HCEC 1CT (cell line): Measurements from ENCODE around the gene PLD3.
"Not testable (repeated sequence)": the region's sequence is repeated elsewhere in the genome, so short reads cannot be mapped to it uniquely, and the experiment has no call there.

ENCODE experiments used
- DNase-seq: peaks from one replicate; pipeline ENCODE4 v3.0.0-alpha.2; 2017

Gene PLD3

GRCh38 chr19:40333083-40333482, 15.4 kb upstream of the PLD3 start:
- DNase-seq: not testable (repeated sequence)

- no peak for DNase-seq
Observed at GRCh38 chr19:40335101-40335500, 13.4 kb upstream of the PLD3 start.

- no peak for DNase-seq
Observed at GRCh38 chr19:40335855-40336600, 12.5 kb upstream of the PLD3 start.

DNA sequence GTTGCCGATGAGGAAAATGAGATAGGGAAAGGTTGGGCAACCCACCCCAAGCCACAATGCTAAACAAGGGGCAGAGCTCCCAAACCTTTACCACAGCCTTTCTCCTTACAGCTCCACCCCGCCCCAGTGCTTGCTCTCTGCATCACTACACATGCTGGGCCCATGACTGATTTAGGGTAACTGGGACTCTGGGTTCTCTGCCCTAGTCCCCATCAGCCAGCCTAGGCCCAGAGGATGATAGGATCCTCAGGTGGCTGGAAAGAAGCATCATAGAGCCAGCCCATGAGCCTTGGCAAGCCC, 11.9 kb upstream of the PLD3 start:
- DNase-seq: no peak

DNA sequence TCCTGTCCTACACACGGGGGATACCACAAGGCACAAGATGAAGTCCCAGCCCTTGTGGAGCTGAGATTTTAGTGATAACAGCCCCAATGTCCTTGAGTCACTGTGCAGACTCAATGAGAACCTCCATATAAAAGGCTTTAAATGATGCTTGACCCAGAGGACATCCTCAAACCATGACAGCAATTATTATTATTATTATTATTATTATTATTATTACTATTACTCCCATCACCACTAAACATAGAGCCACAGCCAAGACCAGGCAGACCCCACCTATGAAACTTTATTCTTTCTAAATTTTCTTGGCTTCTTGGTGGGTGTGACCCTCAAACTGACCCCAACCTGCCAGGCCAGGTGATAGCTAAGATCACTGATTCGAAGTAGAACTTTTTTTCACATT, 11.4 kb upstream of the PLD3 start:
- no peak for DNase-seq

GRCh38 chr19:40337594-40337993, 10.9 kb upstream of the PLD3 start:
- DNase-seq: no peak

- DNase-seq: no peak
Observed at GRCh38 chr19:40339018-40339728, 9.3 kb upstream of the PLD3 start.

DNA sequence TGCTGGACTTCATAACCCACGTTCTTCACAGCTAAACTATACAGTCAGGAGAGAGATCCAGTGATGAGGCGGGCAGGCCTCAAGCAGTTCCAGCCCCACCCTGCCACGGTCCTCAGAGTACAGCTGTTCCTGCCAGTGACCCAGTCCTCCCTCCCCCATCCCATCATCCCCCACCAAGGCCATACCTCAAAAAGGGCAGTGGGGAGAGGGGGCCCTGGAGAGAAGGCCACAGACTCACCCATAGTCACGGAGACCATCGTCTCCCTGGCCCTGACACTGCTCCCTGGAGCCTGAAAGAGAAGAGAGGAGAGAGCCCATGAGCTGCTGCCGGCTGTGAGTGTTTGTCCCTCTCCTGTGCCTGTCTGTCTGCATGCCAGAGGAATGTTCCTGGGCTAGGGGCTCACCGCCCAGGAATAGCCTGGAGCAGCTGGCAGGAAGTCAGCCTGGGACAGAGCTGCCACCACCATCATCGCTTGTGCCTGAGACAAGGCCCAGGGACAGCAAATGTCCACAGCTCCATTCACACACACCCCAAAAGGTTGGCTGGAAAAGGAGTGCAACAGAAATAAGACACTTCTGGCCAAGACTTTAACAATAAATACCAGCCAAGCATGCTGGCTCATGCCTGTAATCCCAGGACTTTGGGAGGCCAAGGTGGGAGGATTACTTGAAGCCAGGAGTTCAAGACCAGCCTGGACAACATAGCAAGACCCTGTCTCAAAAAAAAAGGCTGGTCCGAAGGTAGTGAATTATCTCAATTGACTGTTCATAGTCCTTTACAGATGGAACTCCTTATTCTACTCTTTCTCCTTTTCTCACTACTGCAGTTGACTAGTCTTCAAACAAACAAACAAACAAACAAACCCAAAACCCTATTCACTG, 6.7 kb upstream of the PLD3 start:
- DNase-seq: no peak

GRCh38 chr19:40342644-40343311, 5.7 kb upstream of the PLD3 start:
- DNase-seq: no peak

DNA sequence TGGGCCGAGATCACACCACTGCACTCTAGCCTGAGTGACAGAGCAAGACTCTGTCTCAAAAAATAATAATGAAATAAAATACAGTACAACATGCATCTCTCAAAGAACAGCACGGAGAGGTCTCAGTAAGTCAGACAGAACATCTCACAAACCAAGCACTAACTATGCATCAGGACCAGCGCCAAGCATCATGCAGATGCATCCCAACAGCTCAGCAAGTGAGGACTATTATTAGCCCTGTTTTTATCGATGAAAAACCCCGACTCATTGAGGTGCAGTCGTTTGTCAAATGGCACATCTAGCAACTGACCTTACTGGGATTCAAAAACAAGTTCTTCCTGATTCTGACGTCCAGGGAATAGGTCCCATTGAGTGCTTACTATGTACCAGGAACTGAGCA, 4.1 kb upstream of the PLD3 start:
- DNase-seq: no peak

DNA sequence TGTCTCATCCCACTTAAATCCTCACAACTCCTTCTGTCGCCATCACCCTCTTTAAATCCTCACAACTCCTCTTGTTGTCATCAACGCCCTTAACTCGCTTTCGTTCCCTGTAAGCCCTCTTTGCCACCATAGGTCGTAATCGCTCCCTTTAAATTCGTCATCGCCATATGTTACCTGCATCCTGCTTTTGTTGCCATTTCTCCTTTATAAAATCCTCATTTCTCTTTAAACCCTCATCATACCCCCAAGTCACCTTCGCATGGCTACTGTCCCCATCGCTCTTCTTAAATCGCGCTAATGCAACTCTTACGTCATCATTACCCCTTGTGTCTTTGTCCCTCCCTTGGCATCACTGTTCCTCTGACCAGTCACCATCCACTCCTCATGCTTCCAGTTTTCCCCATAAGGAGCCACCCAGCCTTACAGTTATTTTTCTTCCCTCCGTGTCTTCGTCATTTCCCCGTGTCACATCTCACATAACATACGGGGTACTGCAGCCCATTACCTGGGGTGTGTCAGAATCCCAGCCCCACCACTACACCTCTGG, 539 bp downstream of the PLD3 start:
- peak; percentile 28 for DNase-seq

- DNase-seq: no peak
Observed at GRCh38 chr19:40355975-40356680, 7.6 kb downstream of the PLD3 start.

DNA sequence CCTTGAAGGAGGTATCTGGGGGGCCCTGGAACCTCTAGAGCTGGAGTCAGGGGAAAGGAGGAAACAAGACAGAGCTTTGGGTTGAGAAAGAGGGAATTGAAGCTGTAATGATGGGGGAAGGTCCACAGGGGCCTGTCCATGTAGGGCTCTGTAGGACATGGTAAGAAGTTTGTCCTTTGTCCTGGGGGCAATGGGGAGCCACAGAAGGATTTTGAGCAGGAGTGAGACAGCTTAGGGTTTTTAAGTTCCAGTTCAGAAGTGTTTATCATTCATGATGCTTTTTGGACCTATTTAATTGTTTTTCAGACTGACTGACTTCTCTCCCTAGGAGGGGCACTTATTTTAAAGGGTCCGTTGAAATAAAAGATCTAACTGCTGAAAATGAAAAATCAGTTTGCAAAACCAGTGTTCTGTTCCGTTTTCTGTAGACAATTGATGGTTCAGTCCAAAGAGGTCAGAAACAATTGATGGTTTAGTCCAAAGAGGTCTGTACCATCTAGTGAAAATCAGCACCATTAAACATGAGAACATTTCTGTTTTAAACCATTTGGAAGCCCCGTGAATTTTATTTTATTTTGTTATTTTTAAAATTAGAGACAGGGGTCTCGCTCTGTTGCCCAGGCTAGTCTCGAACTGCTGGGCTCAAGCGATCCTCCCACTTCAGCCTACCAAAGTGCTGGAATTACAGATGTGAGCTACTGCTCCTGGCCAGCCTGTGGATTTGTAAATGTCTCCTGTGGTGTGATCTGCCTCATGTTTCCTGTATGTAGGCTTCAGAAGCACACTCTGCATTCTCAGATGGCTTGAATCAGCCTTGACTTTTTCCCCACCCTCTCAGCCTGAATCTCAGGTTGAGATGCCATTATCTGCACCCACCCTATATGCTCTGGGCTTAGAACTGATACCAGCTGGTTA, 8.4 kb downstream of the PLD3 start:
- DNase-seq: no peak

GRCh38 chr19:40357640-40358039, 9.1 kb downstream of the PLD3 start:
- no peak for DNase-seq

DNA sequence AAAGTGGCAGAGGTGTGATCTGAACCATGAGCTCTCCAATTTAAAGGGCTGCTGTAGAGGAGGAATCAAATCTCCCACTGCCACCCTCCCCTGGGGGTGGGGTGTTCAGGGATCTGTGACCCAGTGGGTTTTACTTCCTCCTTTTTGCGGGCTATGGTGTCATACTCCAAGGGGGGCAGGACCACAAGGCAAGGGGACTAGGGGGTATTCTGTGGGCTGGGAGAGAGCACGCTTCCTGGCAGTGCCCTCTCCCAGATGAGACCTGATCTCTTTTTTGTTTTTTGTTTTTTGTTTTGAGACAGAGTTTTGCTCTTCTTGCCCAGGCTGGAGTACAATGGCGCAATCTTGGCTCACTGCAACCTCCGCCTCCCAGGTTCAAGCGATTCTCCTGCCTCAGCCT, 10.3 kb downstream of the PLD3 start:
- no peak for DNase-seq

DNA sequence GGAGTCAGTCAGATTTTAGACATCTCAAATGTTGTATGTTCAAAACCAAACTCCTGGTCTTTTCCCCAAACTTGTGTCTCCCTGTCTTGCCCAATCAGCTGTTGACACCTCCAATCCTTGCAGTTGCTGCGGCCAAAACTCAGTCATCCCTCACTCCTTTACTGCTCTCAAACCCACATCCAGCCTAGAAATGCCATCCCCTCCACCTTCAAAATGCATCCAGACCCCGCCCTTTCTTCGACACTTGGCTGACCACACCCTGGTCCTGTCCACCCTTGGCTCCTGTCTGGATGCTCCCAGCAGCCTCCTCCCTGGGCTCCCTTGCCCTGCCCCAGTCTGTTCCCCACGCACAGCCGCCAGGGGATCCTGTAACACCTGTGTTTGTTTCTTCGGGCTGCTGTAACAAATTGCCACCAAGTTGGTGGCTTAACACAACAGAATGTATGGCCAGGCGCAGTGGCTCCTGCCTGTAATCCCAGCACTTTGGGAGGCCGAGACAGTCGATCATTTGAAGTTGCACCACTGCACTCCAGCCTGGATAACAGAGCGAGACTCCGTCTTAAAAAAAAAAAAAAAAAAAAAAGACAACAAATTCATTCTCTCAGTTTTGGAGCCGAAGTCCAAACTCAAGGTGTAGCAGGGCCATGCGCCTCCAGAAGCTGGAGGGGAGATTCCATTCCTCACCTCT, 11.7 kb downstream of the PLD3 start:
- no peak for DNase-seq

DNA sequence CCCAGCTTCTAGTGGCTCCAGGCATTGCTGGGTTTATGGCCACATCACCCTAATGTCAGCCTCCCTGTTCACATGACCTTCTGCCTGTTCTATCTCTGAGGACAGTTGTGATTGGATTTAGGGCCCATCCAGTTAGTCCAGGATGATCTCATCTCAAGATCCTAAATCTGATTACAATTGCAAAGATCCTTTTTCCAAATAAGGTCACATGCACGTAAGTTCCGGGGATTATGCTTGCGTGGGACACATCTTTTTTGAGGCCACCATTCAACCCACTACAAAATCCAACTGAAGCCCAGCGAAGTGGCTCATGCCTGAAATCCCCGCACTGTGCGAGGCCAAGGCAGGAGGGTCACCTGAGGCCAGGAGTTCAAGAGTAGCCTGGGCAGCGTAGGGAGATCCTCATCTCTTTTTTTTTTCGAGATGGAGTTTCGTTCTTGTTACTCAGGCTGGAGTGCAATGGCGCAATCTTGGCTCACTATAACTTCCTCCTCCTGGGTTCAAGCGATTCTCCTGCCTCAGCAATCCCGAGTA, 12.3 kb downstream of the PLD3 start:
- DNase-seq: no peak

GRCh38 chr19:40362160-40362559, 13.7 kb downstream of the PLD3 start:
- no peak for DNase-seq

DNA sequence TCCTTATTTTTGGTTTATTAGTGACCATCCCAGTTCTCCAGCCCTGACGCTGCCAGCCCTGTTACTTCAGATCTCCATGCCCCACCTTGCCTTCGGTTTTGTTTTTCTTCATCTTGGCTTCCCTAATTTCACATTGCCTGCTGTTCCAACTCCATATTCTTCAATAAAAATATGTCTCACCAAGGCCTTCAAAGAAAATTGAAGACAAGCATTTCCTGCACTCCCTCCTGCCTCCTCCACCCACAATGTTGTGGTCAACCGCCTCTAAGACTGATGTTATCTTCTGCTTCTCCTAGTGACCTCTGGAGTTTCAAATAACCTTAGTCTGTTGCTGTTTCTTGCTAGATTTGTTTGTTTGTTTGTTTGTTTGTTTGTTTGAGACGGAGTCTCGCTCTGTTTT, 14.6 kb downstream of the PLD3 start:
- no peak for DNase-seq

- DNase-seq: no peak
Observed at GRCh38 chr19:40365010-40365409, 16.5 kb downstream of the PLD3 start.
